GM21529 (cell line): Measurements from ENCODE around the gene MFSD12.
"Not testable (repeated sequence)": the region's sequence is repeated elsewhere in the genome, so short reads cannot be mapped to it uniquely, and the experiment has no call there.

Experiments used
- ATAC-seq: cut with Tn5 transposase; IDR thresholded peaks from one replicate; pipeline ENCODE4 v1.9.1; 2021; ENCODE audit not compliant: unreplicated experiment

MFSD12 gene

DNA sequence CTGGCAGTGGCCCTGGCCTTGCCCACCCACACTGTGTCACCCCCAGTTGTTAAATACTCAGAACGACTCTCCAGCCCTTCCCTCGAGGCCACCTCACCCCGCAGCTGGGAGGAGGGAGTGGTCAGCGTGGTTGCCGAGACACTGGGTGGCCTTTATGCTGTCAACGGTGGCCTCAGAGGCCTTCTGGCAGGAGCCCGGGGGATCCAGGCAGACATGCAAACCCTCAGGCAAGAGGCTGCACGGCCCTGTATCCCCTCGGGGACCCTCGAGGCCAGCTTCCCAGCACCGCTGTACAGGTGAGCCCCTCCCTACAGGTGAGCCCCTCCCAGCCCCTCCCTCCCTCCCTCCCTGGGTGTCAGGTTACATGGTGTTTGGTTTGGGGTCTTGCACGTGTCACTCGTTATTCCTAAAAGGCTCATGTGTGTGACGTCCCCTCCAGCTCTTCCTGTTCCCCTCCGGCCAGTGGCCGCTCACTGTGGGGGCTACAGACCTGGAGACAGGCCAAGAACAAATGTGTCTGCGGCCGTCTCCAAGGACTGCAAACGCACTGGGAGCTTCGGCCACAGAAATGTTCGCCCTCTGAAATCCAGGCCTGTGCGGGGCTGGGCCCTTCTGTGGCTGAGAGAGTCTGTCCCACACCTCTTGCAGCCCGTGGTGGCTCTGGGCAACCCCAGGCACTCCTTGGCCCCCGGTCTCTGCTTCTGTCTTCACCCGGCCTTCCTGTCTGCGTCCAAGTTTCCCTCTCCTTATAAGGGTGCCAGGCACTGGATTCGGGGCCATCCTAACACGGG, 18.2 kb downstream of the MFSD12 start, which contains the start of gene TEKTIP1:
TSS of gene TEKTIP1 (plus strand) at position 210 of the 791 bp plus-strand sequence. CDS start at position 214, 4 bp downstream.
- no peak for ATAC-seq

DNA sequence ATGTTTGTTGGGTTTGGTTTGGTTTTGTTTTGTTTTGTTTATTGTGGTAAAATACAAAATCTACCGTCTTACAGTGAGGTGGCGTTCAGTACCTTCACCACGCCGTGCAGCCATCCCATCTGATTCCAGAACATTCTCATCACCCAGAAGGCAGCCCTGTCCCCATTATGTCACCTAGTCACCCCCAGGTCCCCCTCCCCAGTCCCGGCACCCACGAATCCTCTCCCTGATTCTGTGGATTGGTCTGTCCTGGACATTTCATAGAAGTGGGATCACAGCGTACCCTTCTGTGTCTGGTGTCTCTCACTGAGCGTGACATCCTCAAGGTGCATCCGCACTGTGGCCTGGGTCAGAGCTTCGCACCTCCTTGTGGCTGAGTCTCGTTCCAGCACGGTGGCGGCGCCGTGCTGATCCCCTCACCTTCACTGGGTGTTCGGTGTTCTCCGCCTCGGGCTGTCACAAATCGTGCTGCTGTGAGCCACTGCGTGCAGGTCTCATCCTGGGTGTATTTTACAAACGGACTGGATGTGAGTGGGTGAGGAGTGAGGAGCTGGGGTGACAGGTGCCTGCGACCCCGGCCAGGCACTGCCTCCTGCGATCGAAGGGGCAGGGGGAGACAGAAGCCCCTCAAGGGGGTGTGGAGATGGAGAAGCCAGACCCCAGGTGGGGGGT, 19.0 kb downstream of the MFSD12 start:
- no peak for ATAC-seq

DNA sequence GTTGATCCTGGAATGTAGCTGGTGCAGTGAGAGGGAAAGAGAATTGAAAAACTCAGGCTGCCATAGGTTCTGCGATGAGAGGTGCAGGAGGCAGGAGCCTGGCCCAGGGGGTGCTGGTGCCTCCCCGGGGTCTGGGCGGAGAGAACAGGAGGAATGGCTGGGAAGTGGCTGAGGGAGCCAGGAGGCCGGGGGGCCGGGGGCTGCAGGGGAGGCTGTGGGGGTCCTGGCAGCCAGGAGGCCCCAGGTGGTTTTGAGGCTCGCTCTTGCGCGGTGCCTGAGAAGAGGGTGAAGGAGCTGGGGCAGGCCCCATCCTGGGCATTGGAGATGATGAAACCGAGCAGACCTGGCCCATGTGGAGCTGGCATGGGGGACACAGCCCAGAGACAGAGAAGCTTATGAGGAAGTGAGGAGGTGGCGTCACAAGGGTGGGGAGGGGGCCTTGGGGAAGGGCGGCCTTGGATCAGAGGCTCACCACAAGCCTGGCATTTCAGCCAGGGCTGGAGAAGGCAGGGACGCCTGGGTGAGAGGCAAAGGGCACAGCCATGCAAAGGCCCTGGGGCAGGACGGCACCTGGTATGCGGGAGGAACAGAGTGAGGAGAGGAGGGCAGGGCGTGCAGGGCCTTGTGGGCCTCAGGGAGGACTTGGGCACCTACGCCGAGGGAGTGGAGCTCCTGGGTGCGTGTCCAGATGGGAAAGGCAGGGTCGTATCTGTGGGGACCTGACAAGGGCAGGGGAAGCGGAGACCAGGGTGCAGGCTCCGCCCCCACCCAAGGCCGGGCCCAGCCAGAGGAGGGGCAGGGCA, 19.7 kb downstream of the MFSD12 start:
- ATAC-seq: no peak

DNA sequence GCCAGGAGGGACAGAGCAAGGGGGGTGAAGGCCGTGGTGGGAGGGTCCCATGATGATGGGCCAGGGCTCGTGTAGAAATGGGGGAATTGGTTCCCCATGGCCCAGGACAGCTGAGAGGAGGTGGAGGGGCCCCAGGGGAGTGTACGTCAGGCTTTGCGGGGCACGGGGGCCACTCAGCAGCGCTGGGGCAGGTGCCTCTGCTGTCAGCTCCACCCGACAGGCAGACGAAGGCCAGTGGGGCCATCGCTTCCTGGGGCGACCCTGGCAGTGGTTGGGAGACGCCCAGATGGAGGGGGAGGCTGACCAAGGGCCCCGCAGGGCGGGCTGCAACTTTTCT, 20.3 kb downstream of the MFSD12 start:
- no peak for ATAC-seq

DNA sequence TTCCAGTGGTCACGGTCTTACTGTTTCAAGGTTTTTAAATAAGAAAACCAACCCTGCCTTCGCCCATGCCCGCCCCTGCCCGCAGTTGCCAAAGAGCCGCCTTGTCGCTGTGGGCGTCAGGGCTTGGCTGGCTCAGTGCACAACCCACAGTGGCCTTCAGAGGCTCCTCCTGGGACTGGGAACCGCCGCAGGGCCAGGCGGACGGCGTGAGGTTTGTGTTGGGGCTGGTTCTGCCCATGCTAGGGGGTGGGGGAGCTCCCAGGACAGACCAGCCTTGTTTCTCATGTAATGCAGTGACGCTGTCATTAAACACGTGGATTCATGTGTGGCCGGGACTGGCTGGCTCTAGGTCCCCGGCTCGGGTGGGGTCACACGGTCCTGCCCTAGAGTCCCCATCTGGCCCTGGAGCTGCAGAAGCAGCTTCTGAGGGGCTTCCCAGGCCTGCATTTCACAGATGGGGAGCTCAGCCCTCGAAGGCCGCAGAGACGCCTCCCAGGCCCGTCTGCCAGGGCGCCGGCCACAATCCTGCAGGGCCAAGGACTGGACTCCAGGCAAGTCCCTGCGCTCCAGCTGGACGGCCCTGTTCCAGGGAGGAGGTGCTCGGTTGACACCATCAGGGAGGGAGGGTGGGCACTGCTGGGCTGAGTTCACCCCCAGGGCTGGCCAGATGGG, 20.8 kb downstream of the MFSD12 start:
- ATAC-seq: no peak

DNA sequence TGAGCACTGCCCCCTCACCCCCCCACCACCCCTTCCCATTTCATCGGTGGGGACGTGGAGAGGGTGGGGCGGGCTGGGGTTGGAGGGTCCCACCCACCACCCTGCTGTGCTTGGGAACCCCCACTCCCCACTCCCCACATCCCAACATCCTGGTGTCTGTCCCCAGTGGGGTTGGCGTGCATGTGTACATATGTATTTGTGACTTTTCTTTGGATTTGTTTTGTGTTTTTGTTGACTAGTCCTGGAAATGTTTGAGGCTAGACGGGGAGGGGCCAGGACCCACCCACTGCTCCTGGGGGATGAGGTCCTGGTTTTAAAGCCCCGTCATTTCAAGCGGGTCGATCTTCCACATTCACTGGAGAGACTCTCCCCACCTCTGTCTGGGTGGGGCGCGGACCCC, 21.4 kb downstream of the MFSD12 start:
- no peak for ATAC-seq

DNA sequence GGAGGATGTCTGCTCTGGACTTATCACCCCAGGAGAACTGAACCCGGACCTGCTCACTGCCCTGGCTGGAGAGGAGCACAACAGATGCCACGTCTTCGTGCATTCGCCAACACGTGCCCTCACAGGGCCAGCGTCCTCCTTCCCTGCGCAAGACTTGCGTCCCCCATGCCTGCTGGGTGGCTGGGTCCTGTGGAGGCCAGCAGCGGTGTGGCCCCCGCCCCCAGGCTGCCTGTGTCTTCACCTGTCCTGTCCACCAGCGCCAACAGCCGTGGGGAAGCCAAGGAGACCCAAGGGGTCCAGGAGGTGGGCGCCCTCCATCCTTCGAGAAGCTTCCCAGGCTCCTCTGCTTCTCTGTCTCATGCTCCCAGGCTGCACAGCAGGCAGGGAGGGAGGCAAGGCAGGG, 21.8 kb downstream of the MFSD12 start:
- no peak for ATAC-seq

DNA sequence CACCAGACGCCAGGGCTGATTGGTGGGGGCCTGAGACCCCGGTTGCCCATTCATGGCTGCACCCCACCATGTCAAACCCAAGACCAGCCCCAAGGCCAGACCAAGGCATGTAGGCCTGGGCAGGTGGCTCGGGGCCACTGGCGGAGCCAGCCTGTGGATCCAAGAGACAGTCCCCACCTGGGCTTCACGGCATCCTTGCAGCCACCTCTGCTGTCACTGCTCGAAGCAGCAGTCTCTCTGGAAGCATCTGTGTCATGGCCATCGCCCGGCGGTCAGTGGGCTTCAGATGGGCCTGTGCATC, 22.2 kb downstream of the MFSD12 start:
- ATAC-seq: no peak

DNA sequence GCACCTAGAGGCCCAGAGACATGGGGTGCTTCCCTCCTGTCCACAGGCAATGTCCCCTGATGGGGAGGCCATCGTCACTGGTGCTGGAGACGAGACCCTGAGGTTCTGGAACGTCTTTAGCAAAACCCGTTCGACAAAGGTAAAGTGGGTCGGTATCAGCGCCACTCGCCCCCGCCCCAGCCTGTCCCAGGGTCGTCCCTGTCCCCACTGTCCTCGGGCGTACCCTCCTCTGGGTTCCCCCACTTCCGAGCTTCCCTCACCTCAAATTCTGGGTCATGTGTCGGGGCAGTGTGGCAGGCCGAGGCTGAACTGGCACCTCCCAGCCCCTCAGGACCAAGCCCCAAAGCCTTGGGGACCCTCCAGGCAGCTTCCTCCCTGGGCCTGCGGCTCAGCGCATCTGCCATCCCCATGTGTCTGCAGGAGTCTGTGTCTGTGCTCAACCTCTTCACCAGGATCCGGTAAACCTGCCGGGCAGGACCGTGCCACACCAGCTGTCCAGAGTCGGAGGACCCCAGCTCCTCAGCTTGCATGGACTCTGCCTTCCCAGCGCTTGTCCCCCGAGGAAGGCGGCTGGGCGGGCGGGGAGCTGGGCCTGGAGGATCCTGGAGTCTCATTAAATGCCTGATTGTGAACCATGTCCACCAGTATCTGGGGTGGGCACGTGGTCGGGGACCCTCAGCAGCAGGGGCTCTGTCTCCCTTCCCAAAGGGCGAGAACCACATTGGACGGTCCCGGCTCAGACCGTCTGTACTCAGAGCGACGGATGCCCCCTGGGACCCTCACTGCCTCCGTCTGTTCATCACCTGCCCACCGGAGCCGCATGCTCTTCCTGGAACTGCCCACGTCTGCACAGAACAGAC, 22.8 kb downstream of the MFSD12 start:
- no peak for ATAC-seq

DNA sequence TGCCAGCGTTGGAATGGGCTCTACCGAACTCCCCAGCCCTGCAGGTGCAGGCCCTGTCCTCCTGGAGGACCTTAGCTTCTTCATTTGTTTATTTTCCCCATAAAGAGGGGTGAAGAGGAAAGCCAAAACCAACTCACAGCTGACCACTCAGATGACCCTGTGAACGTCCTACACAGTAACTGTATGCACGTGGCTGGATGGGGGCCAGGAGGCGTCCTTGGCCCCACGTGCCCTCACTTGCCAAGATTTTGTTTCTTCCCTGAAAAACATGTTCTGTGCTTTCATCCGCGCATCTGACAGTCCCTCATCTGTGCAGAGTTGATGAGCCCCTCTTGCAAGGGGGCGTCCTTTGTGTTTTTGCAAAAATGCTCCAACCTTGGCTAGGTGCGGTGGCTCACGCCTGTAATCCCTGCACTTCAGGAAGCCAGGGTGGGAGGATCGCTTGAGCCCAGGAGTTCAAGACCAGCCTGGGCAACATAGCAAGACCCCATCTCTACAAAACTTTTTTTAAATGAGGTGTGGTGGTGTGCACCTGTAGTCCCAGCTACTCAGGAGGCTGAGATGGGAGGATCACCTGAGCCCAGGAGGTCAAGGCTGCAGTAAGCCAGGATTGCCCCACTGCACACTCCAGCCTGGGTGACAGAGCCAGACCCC, 23.7 kb downstream of the MFSD12 start:
- ATAC-seq: no peak

DNA sequence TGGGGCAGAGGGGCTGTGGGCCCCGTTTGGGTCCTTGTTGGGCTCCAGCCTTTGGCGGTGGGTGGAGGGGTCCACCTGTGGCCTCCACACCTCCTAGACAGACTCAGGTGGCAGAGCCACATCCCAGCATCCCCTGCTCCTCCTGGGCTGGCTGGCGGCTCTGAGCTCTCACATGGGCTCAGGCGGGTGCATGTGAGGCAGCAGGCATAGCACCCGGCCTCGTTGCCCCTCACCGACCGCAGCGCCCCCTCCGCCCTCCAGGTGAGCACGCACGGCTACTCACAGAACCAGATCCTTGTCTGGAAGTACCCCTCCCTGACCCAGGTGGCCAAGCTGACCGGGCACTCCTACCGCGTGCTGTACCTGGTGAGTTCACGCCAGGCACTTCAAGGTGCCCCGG, 24.4 kb downstream of the MFSD12 start:
- ATAC-seq: no peak

DNA sequence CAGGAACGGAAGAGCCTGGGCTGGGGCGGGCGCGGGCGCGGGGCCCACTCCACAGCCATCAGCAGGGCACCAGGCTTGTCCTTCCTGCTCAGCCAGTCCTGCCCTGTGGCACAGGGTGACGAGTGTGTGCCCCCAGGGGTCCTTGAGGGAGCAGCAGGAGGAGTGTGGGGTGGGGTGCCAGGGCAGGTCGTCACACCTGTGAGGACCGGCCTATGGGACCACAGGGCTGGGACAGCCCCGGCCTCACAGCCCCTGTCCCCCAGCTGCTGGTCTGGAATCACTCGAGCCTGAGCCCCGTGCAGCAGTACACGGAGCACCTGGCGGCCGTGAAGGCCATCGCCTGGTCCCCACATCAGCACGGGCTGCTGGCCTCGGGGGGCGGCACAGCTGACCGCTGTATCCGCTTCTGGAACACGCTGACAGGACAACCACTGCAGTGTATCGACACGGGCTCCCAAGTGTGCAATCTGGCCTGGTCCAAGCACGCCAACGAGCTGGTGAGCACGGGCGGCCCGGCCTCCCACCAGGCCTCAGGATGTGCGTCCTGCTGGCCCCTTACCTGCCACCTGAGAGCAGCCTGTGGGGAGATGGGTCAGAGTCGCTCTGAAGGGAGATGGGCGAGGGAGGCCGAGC, 25.1 kb downstream of the MFSD12 start:
- ATAC-seq: no peak

DNA sequence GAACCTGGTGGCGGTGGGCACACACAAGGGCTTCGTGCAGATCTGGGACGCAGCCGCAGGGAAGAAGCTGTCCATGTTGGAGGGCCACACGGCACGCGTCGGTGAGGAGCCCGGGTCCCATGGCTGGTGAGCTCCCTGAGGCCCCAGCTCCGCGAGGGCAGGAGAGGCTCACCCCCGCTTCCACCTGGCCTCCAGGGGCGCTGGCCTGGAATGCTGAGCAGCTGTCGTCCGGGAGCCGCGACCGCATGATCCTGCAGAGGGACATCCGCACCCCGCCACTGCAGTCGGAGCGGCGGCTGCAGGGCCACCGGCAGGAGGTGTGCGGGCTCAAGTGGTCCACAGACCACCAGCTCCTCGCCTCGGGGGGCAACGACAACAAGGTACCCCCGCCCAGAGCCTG, 25.7 kb downstream of the MFSD12 start:
- no peak for ATAC-seq

DNA sequence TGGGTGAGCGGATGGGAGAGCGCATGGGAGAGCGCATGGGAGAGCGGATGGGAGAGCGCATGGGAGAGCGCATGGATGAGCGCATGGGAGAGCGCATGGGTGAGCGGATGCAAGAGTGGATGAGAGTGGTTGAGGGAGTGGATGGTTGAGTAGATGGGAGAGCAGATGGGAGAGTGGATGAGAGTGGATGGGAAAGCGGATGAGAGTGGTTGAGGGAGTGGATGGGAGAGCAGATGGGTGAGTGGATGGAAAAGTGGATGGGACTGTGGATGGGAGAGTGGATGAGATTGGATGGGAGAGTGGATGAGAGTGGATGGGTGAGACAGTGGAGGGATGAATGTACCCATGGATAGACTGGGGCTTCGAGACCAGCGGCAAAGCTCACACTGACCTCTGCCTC, 27.0 kb downstream of the MFSD12 start:
- no peak for ATAC-seq

DNA sequence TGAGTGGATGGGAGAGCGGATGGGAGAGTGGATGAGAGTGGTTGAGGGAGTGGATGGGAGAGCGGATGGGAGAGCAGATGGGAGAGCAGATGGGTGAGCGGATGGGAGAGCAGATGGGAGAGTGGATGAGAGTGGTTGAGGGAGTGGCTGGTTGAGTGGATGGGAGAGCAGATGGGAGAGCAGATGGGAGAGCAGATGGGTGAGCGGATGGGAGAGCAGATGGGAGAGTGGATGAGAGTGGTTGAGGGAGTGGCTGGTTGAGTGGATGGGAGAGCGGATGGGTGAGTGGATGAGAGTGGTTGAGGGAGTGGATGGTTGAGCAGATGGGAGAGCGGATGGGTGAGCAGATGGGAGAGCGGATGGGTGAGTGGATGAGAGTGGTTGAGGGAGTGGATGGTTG, 28.1 kb downstream of the MFSD12 start:
- not testable (repeated sequence) for ATAC-seq

DNA sequence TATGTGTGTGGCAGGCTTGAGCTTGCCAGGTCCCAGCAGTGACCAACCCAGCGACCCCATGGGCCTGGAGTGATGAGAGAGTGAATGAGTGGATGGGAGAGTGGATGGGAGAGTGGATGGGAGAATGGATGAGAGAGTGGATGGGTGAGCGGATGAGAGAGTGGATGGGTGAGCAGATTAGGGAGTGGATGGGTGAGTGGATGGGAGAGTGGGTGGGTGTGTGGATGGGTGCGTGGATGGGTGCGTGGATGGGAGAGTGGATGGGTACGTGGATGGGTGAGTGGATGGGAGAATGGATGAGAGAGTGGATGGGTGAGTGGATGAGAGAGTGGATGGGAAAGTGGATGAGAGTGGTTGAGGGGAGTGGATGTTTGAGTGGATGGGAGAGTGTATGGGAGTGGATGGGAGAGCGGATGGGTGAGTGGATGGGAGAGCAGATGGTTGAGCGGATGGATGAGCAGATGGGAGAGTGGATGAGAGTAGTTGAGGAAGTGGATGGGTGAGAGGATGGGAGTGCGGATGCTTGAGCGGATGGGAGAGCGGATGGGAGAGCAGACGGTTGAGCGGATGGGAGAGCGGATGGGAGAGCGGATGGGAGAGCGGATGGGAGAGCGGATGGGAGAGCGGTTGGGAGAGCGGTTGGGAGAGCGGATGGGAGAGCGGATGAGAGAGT, 28.7 kb downstream of the MFSD12 start:
- no peak for ATAC-seq

DNA sequence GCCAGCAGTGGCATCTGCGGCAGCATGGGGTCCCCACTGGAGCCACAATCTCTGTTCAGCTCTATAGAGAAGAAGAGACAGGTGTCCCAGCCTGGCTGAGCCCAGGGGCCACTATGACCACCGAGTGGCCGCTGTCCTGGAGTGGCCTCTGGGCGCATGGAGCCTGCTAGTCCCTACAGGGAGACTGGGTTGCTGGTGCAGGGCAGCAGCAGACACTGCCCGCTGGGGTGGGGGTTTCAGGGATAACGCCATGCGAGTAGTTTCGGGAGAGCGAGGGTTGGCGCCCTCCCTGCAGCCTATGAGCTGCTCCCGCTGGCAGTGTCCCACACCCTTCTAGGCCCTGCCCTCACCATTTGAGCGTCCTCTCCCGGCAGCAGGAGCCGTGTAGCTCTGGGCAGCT, 29.3 kb downstream of the MFSD12 start:
- ATAC-seq: no peak

DNA sequence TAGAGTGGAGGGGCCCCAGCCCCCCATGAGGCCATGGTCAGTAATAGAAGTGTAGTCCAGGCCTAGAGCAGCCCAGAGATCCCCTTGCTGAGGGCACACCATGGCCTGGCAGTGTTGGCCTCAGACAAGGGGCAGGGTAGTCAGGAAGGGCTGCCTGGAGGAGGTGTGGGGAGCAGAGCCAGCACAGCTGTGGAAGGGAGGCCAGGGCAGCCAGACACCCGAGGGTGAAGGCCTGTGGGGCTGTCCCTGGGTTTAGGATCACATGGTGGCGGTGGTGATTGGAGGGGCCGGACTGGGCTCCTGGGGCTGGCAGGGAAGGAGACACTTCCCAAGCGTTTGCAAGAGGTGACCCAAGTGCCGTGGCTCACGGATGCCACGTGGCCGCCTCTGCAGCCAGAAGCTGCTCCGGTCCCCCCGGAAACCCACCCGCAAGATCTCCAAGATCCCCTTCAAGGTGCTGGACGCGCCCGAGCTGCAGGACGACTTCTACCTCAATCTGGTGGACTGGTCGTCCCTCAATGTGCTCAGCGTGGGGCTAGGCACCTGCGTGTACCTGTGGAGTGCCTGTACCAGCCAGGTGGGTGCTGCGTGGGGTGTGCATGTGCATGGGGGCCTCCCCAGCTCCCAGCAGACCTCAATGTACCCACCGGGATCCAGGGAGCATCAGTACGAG, 30.0 kb downstream of the MFSD12 start:
- ATAC-seq: no peak
